Cardiac muscle cell (in vitro differentiated cells and primary cell): ENCODE measurements around the gene SEMA4A. TPM values are rescaled to one million over a fixed set of nuclear protein-coding genes. Genes with fewer than 3 reads are reported as not detected.

Experiments
- DNase-seq, 2 donors: peaks; one replicate each; pipeline versions ENCODE4 v3.0.0 to v3.0.0-alpha.2; 2010 to 2017; ENCODE audit warnings: low read depth in 1 of 2, low spot score in 1 of 2
- H3K27ac ChIP-seq: fragments of 200-600 bp; sonication (generic); 2 replicates; pipeline ENCODE4 v1.5.1; 2016
- H3K27me3 ChIP-seq: fragments of 200-600 bp; sonication (generic); 2 replicates; pipeline ENCODE4 v1.6.0; 2016; ENCODE audit warnings: control low read depth
- H3K36me3 ChIP-seq: fragments of 200-600 bp; sonication (generic); 2 replicates; pipeline ENCODE4 v1.5.1; 2016; ENCODE audit warnings: control low read depth
- H3K4me1 ChIP-seq: fragments of 200-600 bp; sonication (generic); 2 replicates; pipeline ENCODE4 v1.8.1; 2017; ENCODE audit warnings: low read depth, mild to moderate bottlenecking, mixed run types
- H3K4me3 ChIP-seq: fragments of 200-600 bp; sonication (generic); 2 replicates; pipeline ENCODE4 v1.5.1; 2016; ENCODE audit warnings: mild to moderate bottlenecking
- H3K9me3 ChIP-seq: fragments of 200-600 bp; sonication (generic); 2 replicates; pipeline ENCODE4 v1.5.1; 2017; ENCODE audit warnings: low read depth, mild to moderate bottlenecking, control low read depth
- CTCF ChIP-seq: IDR thresholded peaks from 2 replicates; pipeline ENCODE4 v1.5.1; 2012; ENCODE audit warnings: low read depth, mild to moderate bottlenecking, low read length
- polyA plus RNA-seq: library from polyadenylated mRNA; unstranded; fragments of >200 nt; fragmentation: Nextera tagmentation; extraction: Ambion mirVana; gene quantifications from 2 replicates; pipeline ENCODE4 v1.2.1, GENCODE V29; 2016
- total RNA-seq: library from RNA; depleted of rRNA; stranded (reverse); fragments of >200 nt; gene quantifications from 2 replicates; pipeline ENCODE4 v1.2.3, GENCODE V29; 2016

Gene SEMA4A
- total and polyA plus RNA-seq, 2 experiments from 2014 or later = 0.65 to 8.6 TPM

GRCh38 chr1:156108664-156109241 is 44.6 kb upstream of the SEMA4A start:
- Histone ChIP-seq H3K27ac (peak overlapping the region; percentile 98), H3K9me3 (no peaks in the 10 kb centered on the region), H3K4me3 (no peak overlapping the region), H3K27me3 (no peaks in the 10 kb centered on the region), H3K4me1 (peaks cover 39% of the 10 kb centered on the region), H3K36me3 (no peaks in the 10 kb centered on the region)
- DNase-seq = no peak
- no peak for TF ChIP-seq CTCF

- no peaks in the 10 kb centered on the region for H3K27me3 ChIP-seq
- no peak for DNase-seq
- no peaks in the 10 kb centered on the region for H3K36me3 ChIP-seq
- no peak overlapping the region for H3K27ac ChIP-seq
- peaks cover 24% of the 10 kb centered on the region for H3K4me1 ChIP-seq
- H3K4me3 ChIP-seq = no peak overlapping the region
- TF ChIP-seq CTCF = no peak
- no peaks in the 10 kb centered on the region for H3K9me3 ChIP-seq
These were observed 43.1 kb upstream of the SEMA4A start for GRCh38 chr1:156110252-156110651.

GRCh38 chr1:156111355-156111962 is 41.9 kb upstream of the SEMA4A start:
- no peaks in the 10 kb centered on the region for H3K27me3 ChIP-seq
- no peak for TF ChIP-seq CTCF
- DNase-seq = peak in 1 of 2 donors; percentile 68
- H3K4me3 ChIP-seq = no peak overlapping the region
- no peaks in the 10 kb centered on the region for H3K36me3 ChIP-seq
- H3K27ac ChIP-seq = no peak overlapping the region
- peaks cover 23% of the 10 kb centered on the region for H3K4me1 ChIP-seq
- no peaks in the 10 kb centered on the region for H3K9me3 ChIP-seq

- TF ChIP-seq CTCF = no peak
- Histone ChIP-seq H3K9me3 (no peaks in the 10 kb centered on the region), H3K4me1 (peaks cover 15% of the 10 kb centered on the region), H3K27ac (no peak overlapping the region), H3K27me3 (no peaks in the 10 kb centered on the region), H3K4me3 (no peak overlapping the region), H3K36me3 (no peaks in the 10 kb centered on the region)
- DNase-seq = no peak
These were observed 40.9 kb upstream of the SEMA4A start for GRCh38 chr1:156112276-156113137.

GRCh38 chr1:156113282-156113950 is 40.0 kb upstream of the SEMA4A start:
- Histone ChIP-seq H3K27ac (no peak overlapping the region), H3K36me3 (no peaks in the 10 kb centered on the region), H3K27me3 (no peaks in the 10 kb centered on the region), H3K4me1 (peaks cover 13% of the 10 kb centered on the region), H3K9me3 (no peaks in the 10 kb centered on the region), H3K4me3 (no peak overlapping the region)
- DNase-seq = no peak
- TF ChIP-seq CTCF = no peak
